Measurements from ENCODE around the gene CYTH2.
A peak's percentile ranks its signal among the peaks of the same experiment; 100 is the strongest.

The CYTH2 gene

DNA sequence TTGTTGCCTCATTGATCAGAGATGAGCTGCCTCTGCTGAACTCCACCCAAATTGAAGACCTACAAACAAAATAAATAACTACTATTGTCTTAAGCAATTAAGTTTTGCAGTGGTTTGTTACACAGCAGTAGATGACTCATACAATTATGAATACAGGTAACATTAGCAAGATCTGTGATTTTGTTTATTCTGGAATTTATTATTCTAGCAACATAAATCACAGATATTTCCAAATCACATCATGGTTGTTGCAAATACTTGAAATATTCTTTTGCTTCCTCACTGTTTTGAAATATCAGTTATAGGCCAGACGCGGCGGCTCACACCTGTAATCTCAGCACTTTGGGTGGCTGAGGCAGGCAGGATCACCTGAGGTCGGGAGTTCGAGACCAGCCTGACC lies 55.6 kb downstream of the CYTH2 start:
- Histone ChIP-seq H3K36me3 (ENCODE audit: control insufficient read depth in 2 of 2, insufficient read depth in 1 of 2, low read length in 2 of 2) (no peaks in the 10 kb centered on the region), H3K4me3 (ENCODE audit: low read depth, low read length) (no peak overlapping the region), H3K9me3 (ENCODE audit: control insufficient read depth, insufficient read depth, low read depth, low read length) (peaks cover 4% of the 10 kb centered on the region), H3K4me1 (ENCODE audit: control insufficient read depth, insufficient read depth, low read length) (no peaks in the 10 kb centered on the region), H3K27ac (ENCODE audit: extremely low read depth, low read depth, low read length) (no peak overlapping the region)
- POLR2A ChIA-PET: interaction anchor here (0.8 to 1.6 kb wide), 2 partner anchors 11 to 29 kb away, joined by 4 to 7 read pairs; no protein-coding TSS in a partner anchor
- TF ChIP-seq ZFP41 (tag by site-specific recombination; IDR thresholded peaks at IDR 0.05; ENCODE audit: borderline replicate concordance) (no peak), ZNF132 (tag by site-specific recombination; IDR thresholded peaks at IDR 0.05; ENCODE audit: borderline replicate concordance) (no peak), ZBTB8A (tag by site-specific recombination; IDR thresholded peaks at IDR 0.05) (no peak), ZNF2 (tag by site-specific recombination; IDR thresholded peaks at IDR 0.05) (no peak)
- TF ChIP-seq, protein P1, sequence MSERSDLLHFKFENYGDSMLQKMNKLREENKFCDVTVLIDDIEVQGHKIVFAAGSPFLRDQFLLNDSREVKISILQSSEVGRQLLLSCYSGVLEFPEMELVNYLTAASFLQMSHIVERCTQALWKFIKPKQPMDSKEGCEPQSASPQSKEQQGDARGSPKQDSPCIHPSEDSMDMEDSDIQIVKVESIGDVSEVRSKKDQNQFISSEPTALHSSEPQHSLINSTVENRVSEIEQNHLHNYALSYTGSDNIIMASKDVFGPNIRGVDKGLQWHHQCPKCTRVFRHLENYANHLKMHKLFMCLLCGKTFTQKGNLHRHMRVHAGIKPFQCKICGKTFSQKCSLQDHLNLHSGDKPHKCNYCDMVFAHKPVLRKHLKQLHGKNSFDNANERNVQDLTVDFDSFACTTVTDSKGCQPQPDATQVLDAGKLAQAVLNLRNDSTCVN (tag by site-specific recombination; optimal IDR thresholded peaks at IDR 0.05): no peak
- CTCF ChIA-PET: interaction anchor here (0.8 kb wide), 1 partner anchor 247 kb away, joined by 3 read pairs; no protein-coding TSS in a partner anchor

DNA sequence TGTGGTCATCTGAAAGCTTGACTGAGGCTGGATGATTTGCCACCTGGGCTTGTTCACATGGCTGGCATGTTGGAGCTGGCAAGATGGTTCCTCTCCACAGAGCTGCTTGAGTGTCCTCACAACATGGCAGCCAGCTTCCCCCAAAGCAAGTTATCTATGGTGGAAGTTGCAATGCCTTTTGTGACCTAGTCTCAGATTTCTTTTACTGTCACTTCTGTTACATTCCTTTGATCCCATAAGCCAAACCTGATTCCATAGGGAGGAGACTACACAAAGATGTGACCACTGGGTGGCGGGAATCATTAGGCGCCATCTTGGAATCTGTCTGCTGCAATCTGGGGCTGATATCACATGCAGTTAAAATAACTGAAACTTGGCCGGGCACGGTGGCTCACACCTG lies 60.0 kb downstream of the CYTH2 start:
- Histone ChIP-seq H3K4me3 (ENCODE audit: low read depth, low read length) (no peak overlapping the region), H3K9me3 (ENCODE audit: control insufficient read depth, insufficient read depth, low read depth, low read length) (peaks cover 4% of the 10 kb centered on the region), H3K36me3 (ENCODE audit: control insufficient read depth in 2 of 2, insufficient read depth in 1 of 2, low read length in 2 of 2) (no peaks in the 10 kb centered on the region), H3K27ac (ENCODE audit: extremely low read depth, low read depth, low read length) (no peak overlapping the region), H3K4me1 (ENCODE audit: control insufficient read depth, insufficient read depth, low read length) (no peaks in the 10 kb centered on the region)
- CTCF ChIA-PET: interaction anchor here (0.6 to 1.2 kb wide), 2 partner anchors 52 to 58 kb away, joined by 3 read pairs; no protein-coding TSS in a partner anchor
- TF ChIP-seq ZNF530 (tag by site-specific recombination; IDR thresholded peaks at IDR 0.05; ENCODE audit: low read depth) (no peak), ZNF548 (tag by site-specific recombination; IDR thresholded peaks at IDR 0.05) (no peak), SETDB1 (IDR thresholded peaks at IDR 0.05; ENCODE audit: insufficient read length, low read length) (peak; percentile 23), KLF1 (tag by site-specific recombination; IDR thresholded peaks at IDR 0.05) (no peak), ZNF791 (tag by site-specific recombination; IDR thresholded peaks at IDR 0.05) (no peak), ZNF350 (tag by site-specific recombination; IDR thresholded peaks at IDR 0.05) (0 out of 2 replicates have a peak, but pooled peaks have one; percentile 63), YY1 (tag by site-specific recombination; IDR thresholded peaks at IDR 0.05) (peak; percentile 29; the same call in 1 of the 2 replicates), ZNF837 (tag by site-specific recombination; IDR thresholded peaks at IDR 0.05) (no peak), ZNF623 (tag by site-specific recombination; IDR thresholded peaks at IDR 0.05) (no peak)
- TF ChIP-seq, protein P2, sequence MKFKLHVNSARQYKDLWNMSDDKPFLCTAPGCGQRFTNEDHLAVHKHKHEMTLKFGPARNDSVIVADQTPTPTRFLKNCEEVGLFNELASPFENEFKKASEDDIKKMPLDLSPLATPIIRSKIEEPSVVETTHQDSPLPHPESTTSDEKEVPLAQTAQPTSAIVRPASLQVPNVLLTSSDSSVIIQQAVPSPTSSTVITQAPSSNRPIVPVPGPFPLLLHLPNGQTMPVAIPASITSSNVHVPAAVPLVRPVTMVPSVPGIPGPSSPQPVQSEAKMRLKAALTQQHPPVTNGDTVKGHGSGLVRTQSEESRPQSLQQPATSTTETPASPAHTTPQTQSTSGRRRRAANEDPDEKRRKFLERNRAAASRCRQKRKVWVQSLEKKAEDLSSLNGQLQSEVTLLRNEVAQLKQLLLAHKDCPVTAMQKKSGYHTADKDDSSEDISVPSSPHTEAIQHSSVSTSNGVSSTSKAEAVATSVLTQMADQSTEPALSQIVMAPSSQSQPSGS (tag by site-specific recombination; IDR thresholded peaks at IDR 0.05; ENCODE audit: low read depth): no peak
- TF ChIP-seq, protein P3, sequence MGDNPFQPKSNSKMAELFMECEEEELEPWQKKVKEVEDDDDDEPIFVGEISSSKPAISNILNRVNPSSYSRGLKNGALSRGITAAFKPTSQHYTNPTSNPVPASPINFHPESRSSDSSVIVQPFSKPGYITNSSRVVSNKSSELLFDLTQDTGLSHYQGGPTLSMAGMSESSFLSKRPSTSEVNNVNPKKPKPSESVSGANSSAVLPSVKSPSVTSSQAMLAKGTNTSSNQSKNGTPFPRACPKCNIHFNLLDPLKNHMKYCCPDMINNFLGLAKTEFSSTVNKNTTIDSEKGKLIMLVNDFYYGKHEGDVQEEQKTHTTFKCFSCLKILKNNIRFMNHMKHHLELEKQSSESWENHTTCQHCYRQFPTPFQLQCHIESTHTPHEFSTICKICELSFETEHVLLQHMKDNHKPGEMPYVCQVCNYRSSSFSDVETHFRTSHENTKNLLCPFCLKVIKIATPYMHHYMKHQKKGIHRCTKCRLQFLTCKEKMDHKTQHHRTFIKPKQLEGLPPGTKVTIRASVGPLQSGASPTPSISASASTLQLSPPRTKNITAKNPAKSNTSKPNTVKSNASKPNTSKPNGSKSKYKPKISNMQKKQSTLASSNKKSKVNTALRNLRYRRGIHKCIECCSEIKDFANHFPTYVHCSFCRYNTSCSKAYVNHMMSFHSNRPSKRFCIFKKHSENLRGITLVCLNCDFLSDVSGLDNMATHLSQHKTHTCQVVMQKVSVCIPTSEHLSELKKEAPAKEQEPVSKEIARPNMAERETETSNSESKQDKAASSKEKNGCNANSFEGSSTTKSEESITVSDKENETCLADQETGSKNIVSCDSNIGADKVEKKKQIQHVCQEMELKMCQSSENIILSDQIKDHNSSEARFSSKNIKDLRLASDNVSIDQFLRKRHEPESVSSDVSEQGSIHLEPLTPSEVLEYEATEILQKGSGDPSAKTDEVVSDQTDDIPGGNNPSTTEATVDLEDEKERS (tag by site-specific recombination; IDR thresholded peaks at IDR 0.05): peak; percentile 58; the same call in 1 of the 2 replicates
- TF ChIP-seq, protein P4, sequence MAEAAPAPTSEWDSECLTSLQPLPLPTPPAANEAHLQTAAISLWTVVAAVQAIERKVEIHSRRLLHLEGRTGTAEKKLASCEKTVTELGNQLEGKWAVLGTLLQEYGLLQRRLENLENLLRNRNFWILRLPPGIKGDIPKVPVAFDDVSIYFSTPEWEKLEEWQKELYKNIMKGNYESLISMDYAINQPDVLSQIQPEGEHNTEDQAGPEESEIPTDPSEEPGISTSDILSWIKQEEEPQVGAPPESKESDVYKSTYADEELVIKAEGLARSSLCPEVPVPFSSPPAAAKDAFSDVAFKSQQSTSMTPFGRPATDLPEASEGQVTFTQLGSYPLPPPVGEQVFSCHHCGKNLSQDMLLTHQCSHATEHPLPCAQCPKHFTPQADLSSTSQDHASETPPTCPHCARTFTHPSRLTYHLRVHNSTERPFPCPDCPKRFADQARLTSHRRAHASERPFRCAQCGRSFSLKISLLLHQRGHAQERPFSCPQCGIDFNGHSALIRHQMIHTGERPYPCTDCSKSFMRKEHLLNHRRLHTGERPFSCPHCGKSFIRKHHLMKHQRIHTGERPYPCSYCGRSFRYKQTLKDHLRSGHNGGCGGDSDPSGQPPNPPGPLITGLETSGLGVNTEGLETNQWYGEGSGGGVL (tag by site-specific recombination; IDR thresholded peaks at IDR 0.05): no peak
- TF ChIP-seq, protein P5, sequence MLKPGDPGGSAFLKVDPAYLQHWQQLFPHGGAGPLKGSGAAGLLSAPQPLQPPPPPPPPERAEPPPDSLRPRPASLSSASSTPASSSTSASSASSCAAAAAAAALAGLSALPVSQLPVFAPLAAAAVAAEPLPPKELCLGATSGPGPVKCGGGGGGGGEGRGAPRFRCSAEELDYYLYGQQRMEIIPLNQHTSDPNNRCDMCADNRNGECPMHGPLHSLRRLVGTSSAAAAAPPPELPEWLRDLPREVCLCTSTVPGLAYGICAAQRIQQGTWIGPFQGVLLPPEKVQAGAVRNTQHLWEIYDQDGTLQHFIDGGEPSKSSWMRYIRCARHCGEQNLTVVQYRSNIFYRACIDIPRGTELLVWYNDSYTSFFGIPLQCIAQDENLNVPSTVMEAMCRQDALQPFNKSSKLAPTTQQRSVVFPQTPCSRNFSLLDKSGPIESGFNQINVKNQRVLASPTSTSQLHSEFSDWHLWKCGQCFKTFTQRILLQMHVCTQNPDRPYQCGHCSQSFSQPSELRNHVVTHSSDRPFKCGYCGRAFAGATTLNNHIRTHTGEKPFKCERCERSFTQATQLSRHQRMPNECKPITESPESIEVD (tag by site-specific recombination; IDR thresholded peaks at IDR 0.05): no peak
- POLR2A ChIA-PET: no interaction called here

Measured in HEK293 (cell line).